HG03378 (cell line): ENCODE data around the gene ZNF546.
"Not testable (repeated sequence)": the region's sequence is repeated elsewhere in the genome, so short reads cannot be mapped to it uniquely, and the experiment has no call there.

Source experiments
- ATAC-seq: cut with Tn5 transposase; IDR thresholded peaks from one replicate; pipeline ENCODE4 v1.9.1; 2021; ENCODE audit warnings: mild to moderate bottlenecking, moderate library complexity; ENCODE audit not compliant: unreplicated experiment

The ZNF546 gene

GRCh38 chr19:39983695-39984300 lies 13.1 kb upstream of the ZNF546 start:
- ATAC-seq: no peak

GRCh38 chr19:39986643-39987042 lies 10.2 kb upstream of the ZNF546 start:
- ATAC-seq: no peak

GRCh38 chr19:39987167-39987566 lies 9.7 kb upstream of the ZNF546 start:
- ATAC-seq: no peak

DNA sequence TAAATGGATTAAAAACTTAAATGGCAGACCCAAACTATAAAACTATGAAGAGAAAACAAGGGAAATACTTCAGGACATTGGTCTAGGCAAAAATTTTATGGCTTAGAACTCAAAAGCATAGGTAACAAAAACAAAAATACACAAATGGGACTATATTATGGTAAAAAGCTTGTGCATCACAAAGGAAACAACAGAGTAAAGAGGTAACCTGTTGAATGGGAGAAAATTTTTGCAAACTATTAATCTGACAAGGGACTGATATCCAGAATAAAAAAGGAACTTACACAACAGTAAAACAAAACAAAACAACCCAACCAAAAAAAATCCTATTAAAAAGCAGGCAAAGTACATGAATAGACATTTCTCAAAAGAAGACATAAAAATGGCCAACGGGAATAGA lies 9.3 kb upstream of the ZNF546 start:
- ATAC-seq: no peak

DNA sequence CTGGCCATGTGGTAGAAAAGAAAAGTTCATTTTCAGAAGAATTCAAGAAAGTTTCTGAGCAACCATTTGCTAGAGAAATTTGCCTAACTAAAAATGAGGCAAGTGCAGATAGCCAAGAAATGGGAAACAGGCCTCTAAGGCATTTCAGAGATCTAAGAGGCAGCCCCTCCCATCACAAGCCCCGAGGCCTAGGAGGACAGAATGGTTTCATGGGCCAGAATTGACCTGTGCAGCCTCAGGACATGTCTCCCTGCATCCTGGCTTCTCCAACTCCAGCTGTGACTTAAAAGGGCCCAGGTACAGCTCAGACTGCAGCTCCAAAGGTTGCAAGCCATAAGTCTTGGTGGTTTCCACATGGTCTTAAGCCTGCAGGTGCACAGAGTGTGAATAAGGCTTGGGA lies 3.3 kb upstream of the ZNF546 start:
- no peak for ATAC-seq

GRCh38 chr19:39994361-39994760 lies 2.5 kb upstream of the ZNF546 start:
- no peak for ATAC-seq

DNA sequence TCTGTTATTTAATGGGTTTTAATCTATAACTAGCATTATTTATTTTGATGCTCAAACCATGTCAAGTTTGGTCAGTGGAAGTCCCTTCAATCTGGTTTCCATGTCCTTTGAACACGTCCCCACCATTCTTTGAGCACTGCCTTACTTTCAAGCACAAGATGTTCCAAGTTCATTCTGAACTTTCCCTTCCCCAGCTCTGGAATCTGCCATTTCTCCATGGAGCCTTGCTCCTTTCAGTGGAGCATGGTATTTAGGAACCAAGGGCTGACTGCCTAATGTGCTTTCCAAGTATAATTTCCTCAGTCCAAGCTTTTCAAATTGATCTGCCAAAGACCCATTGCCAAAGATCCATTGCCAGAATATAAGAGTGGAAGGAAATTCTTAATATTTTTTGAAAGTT lies 1.1 kb upstream of the ZNF546 start:
- no peak for ATAC-seq

GRCh38 chr19:39996218-39996810 lies 546 bp upstream of the ZNF546 start:
- peak; percentile 29 for ATAC-seq

DNA sequence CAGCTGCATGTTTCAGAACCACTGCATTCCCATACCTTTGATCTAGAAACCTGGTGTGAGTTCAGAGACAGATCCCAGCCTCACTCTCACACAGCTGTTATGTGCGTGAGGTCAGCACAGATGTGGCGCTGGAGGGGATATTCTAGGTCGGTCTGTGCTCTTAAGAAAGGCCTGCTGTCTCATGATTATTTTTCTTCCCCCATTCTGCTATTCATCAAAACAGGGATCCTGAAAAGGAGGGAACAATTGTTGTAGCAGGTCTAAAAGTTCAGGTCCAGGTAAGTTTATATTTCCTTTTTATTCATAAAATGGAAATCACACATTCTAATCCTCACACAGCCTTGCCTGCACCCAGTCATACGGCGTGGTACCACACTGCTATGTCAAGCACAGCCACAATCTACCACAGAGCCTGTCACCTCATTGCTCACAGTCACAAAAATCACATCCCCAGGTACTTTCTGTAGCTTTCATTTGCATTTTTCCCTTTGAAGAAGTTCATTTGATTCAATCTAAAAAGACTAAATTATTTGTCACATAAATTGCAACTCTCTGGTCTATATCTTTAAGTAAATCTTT lies 867 bp downstream of the ZNF546 start:
- ATAC-seq: no peak

- ATAC-seq: no peak
Measured at GRCh38 chr19:39998501-39998900, 1.6 kb downstream of the ZNF546 start.

DNA sequence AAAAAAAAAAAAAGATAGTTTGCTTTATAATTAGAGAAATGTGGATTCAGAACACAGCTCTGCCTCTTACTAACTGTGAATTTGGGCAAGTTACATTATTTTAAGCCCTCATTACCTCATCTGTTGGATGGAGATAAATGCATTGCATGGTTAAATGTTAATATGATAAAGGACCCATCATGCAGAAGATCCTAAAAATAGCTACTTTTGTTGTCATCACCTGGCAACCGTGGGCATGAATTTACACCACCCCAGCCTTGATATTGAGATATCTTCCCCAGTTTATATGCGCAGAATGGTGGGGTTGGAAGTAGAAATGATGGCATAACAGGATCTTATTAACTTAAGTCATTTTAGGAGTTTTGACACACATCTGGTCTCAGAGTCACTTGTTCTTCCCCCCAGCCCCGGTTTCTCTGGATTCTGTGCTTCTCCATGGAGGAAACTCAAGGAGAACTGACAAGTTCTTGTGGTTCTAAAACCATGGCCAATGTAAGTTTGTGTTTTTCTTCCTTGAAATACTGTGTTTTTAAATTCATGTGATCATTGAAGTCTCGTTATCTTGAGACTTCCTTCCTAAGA lies 8.9 kb downstream of the ZNF546 start:
- no peak for ATAC-seq

GRCh38 chr19:40006273-40006691 lies 9.4 kb downstream of the ZNF546 start:
- no peak for ATAC-seq

- no peak for ATAC-seq
Measured at GRCh38 chr19:40009674-40010073, 12.8 kb downstream of the ZNF546 start.

DNA sequence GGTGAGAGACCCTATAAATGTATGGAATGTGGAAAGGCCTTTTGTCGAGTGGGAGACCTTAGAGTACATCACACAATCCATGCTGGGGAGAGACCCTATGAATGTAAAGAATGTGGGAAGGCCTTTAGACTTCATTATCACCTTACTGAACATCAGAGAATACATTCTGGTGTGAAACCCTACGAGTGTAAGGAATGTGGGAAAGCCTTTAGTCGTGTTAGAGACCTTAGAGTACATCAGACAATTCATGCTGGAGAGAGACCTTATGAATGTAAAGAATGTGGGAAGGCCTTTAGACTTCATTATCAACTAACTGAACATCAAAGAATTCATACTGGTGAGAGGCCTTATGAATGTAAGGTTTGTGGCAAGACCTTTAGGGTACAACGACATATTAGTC lies 17.1 kb downstream of the ZNF546 start:
- no peak for ATAC-seq

GRCh38 chr19:40023969-40024368 lies 27.1 kb downstream of the ZNF546 start:
- ATAC-seq: no peak

DNA sequence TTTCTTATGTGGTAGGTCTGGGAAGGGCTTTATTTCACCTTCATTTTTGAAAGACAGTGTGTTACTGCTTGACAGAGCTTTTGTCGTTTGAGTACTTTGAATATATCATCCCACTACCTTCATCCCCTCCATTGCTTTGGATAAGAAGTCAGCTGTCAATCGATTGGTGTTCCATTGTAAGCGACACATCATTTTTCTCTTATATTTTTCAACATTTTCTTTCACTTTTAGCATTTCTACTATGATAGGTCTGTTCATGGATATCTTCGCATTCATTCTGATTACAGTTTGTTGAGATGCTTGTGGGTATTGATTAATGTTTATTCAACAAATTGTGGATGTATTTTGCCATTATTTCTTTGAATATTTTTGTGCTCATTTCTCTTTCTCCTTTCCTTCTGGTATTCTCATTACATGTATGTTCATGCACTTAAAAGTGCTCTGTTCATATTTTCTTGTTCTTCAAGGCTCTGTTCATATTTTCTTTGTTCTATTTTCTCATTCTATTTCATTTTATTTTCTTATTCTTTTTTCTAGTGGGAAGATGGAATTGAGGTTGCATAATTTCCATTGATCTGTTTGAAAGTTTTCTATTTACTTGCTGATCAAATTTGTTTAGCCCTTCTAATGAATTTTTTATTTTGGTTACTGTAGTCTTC lies 29.2 kb downstream of the ZNF546 start:
- ATAC-seq: no peak

DNA sequence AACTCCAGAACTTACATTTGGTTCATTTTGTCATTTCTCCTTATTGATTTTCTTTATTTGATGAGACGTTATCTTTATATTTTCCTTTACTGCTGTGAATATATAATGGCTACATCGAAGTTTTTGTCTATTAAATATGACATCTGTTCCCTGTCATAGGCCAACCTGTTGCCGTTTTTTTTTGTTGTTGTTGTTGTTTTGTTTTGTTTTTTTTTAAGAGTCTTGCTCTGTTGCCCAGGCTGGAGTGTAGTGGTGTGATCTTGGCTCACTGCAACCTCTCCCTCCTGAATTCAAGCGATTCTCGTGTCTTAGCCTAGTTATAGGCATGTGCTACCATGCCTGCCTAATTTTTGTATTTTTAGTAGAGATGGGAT lies 29.7 kb downstream of the ZNF546 start:
- no peak for ATAC-seq

DNA sequence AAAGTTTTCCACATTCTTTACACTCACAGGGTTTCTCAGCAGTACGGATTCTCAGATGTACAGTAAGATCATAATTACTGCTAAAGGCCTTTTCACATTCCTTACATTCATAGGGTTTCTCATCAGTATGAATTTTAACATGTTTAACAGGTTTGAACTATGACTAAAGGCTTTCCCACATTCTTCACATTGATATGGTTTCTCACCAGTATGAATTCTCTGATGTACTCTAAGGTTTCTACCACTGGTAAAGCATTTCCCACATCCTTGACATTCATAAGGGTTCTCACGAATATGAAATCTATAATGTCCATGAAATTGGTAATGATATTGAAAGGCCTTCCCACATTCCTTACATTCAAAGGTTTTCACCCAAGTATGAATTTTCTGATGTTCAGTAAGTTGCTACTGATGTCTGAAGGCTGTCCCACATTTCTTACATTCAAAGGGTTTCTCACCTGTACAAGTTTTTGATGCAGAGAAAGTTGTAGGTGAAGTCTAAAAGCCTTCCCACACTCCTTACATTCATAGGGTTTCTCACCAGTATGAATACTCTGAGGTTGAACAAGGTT lies 37.2 kb downstream of the ZNF546 start:
- ATAC-seq: no peak

GRCh38 chr19:40035996-40036395 lies 39.1 kb downstream of the ZNF546 start:
- no peak for ATAC-seq

DNA sequence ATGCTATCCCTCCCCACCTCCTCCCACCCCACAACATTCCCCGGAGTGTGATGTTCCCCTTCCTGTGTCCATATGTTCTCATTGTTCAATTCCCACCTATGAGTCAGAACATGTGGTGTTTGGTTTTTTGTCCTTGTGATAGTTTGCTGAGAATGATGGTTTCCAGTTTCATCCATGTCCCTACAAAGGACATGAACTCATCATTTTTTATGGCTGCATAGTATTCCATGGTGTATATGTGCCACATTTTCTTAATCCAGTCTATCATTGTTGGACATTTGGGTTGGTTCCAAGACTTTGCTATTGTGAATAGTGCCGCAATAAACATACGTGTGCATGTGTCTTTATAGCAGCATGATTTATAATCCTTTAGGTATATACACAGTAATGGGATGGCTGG lies 41.2 kb downstream of the ZNF546 start:
- ATAC-seq: not testable (repeated sequence)

DNA sequence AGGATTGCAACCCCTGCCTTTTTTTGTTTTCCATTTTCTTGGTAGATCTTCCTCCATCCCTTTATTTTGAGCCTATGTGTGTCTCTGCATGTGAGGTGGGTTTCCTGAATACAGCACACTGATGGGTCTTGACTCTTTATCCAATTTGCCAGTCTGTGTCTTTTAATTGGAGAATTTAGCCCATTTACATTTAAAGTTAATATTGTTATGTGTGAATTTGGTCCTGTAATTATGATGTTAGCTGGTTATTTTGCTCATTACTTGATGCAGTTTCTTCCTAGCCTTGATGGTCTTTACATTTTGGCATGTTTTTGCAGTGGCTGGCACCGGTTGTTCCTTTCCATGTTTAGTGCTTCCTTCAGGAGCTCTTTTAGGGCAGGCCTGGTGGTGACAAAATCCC lies 44.9 kb downstream of the ZNF546 start:
- ATAC-seq: not testable (repeated sequence)

GRCh38 chr19:40053491-40053890 lies 56.6 kb downstream of the ZNF546 start:
- no peak for ATAC-seq
